Breast epithelium (tissue), 3 donors: ENCODE measurements around the gene SDS.

Source experiments
- CTCF ChIP-seq, 3 donors: fragments of 450-650 bp; IDR thresholded peaks; one replicate each; pipeline ENCODE4 v1.5.1; 2016 to 2017; ENCODE audit warnings: antibody characterized with exemption in 3 of 3, mild to moderate bottlenecking in 3 of 3, moderate library complexity in 3 of 3
- POLR2A ChIP-seq: fragments of 450-650 bp; IDR thresholded peaks from one replicate; pipeline ENCODE4 v1.6.1; 2016; ENCODE audit warnings: antibody characterized with exemption, mild to moderate bottlenecking, moderate library complexity
- POLR2AphosphoS5 ChIP-seq, 3 donors: sonication (generic); formaldehyde crosslinking; IDR thresholded peaks; one replicate each; pipeline ENCODE4 v1.6.1; 2017; ENCODE audit warnings: antibody characterized with exemption in 3 of 3

- TF ChIP-seq CTCF (IDR thresholded peaks at IDR 0.05) (no peak), POLR2A (no peak), POLR2AphosphoS5 (IDR thresholded peaks at IDR 0.05) (no peak)
Measured at GRCh38 chr12:113365639-113366395, 37.9 kb downstream of the SDS start.
